ENCODE data around the gene GUCA1C. TPM values are rescaled to one million over a fixed set of nuclear protein-coding genes. Genes with fewer than 3 reads are reported as not detected.

Gene GUCA1C, protein sequence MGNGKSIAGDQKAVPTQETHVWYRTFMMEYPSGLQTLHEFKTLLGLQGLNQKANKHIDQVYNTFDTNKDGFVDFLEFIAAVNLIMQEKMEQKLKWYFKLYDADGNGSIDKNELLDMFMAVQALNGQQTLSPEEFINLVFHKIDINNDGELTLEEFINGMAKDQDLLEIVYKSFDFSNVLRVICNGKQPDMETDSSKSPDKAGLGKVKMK
- polyA plus RNA-seq, result not detected

DNA sequence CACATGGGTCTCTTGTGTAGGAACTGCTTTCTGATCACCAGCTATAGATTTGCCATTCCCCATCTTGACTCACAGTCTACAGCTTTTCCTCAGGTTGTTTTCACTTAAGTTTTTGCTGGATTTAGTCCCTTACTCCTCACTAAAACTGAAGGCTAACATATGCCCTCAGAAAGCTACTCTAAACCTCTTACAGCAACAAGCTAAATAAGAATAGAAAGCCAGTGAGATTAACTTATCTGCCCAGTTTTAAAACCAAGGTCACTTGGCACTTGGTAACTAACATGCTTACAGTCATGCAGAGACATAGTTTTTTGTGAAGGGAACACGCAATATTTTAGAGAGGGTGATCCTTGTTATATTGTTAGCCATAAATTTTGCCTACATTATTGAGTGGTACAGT lies at the start of gene GUCA1C:
Gene GUCA1C, minus strand, starts transcription at position 180 of the 400 bp plus-strand sequence. Its CDS starts 117 bp downstream, at position 63.
- 74 to 82% methylated on average over 1 of the region's 1 CpG for WGBS, 2 donors

DNA sequence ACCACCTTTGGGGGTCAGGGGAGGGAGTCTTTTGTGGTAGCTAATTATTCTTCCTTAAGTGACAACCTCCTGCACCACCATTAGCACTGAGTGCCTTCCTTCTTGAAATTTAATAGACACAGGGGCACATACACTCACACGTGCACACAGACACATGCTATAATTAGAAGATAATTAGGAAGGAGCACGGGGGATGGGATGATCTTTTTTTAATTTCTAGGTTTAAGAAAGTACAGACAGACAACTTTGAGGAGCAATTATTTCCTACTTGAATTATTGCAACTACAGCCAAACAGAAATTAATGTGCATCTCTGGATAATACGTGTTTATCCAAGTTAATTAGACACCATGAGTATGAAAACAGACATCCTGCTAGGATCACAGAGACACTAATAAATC lies 44.8 kb upstream of the GUCA1C start:
- H3K4me3 ChIP-seq (ENCODE audit: low read depth in 1 of 2, low read length in 2 of 2), result no peak overlapping the region
- 55 to 60% methylated on average over 3 of the region's 3 CpGs for WGBS, 2 donors
- H3K4me1 ChIP-seq (ENCODE audit: control insufficient read depth in 2 of 2, insufficient read depth in 2 of 2, low read length in 1 of 2), result no peaks in the 10 kb centered on the region
- H3K9me3 ChIP-seq (ENCODE audit: control insufficient read depth in 2 of 2, insufficient read depth in 1 of 2, low read depth in 1 of 2, low read length in 1 of 2), result no peaks in the 10 kb centered on the region
- H3K36me3 ChIP-seq (ENCODE audit: control insufficient read depth in 2 of 2, insufficient read depth in 2 of 2, low read length in 1 of 2), result no peaks in the 10 kb centered on the region
- H3K27me3 ChIP-seq (ENCODE audit: control insufficient read depth in 1 of 2, insufficient read depth in 2 of 2, low read length in 2 of 2), result no peaks in the 10 kb centered on the region
- H3K27ac ChIP-seq (ENCODE audit: low read depth in 2 of 2, low read length in 1 of 2), result no peak overlapping the region

More for the DNA sequence above, at the start of gene GUCA1C:
- Histone ChIP-seq H3K4me1 (ENCODE audit: control insufficient read depth in 2 of 2, insufficient read depth in 2 of 2, low read length in 1 of 2) (no peaks in the 10 kb centered on the region), H3K27ac (ENCODE audit: low read depth in 2 of 2, low read length in 1 of 2) (no peak within 1 kb of the TSS), H3K4me3 (ENCODE audit: low read depth in 1 of 2, low read length in 2 of 2) (no peak within 1 kb of the TSS), H3K9me3 (ENCODE audit: control insufficient read depth in 2 of 2, insufficient read depth in 1 of 2, low read depth in 1 of 2, low read length in 1 of 2) (no peaks in the 10 kb centered on the region), H3K27me3 (ENCODE audit: control insufficient read depth in 1 of 2, insufficient read depth in 2 of 2, low read length in 2 of 2) (no peaks in the 10 kb centered on the region), H3K36me3 (ENCODE audit: control insufficient read depth in 2 of 2, insufficient read depth in 2 of 2, low read length in 1 of 2) (no peaks in the 10 kb centered on the region)

DNA sequence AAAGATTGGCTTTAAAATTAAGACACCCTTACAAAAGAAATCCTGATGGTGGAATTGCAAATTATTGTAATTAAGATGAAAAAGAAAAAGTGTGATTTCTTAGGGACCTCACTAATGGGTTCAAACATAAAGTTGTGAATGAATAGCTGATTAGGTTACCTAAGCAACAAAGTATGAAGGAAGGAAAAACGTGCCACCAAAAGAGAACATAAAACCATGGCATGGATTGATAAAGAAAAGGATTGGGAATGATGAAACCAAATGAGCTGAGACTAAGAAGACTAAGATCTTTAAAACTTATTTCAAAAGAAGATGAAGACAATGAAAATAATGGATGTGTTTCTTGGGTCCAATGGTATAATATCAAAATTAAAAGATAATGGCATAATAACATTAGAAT lies 32.2 kb upstream of the GUCA1C start:
- no peak overlapping the region for H3K4me3 ChIP-seq (ENCODE audit: low read depth in 1 of 2, low read length in 2 of 2)
- peaks cover 0 to 2% of the 10 kb centered on the region in 2 donors for H3K27me3 ChIP-seq (ENCODE audit: control insufficient read depth in 1 of 2, insufficient read depth in 2 of 2, low read length in 2 of 2)
- peaks cover 0 to 2% of the 10 kb centered on the region in 2 donors for H3K9me3 ChIP-seq (ENCODE audit: control insufficient read depth in 2 of 2, insufficient read depth in 1 of 2, low read depth in 1 of 2, low read length in 1 of 2)
- no peaks in the 10 kb centered on the region for H3K4me1 ChIP-seq (ENCODE audit: control insufficient read depth in 2 of 2, insufficient read depth in 2 of 2, low read length in 1 of 2)
- no peaks in the 10 kb centered on the region for H3K36me3 ChIP-seq (ENCODE audit: control insufficient read depth in 2 of 2, insufficient read depth in 2 of 2, low read length in 1 of 2)
- 0% methylated on average over 1 of the region's 1 CpG for WGBS, 2 donors
- H3K27ac ChIP-seq (ENCODE audit: low read depth in 2 of 2, low read length in 1 of 2), result no peak overlapping the region

DNA sequence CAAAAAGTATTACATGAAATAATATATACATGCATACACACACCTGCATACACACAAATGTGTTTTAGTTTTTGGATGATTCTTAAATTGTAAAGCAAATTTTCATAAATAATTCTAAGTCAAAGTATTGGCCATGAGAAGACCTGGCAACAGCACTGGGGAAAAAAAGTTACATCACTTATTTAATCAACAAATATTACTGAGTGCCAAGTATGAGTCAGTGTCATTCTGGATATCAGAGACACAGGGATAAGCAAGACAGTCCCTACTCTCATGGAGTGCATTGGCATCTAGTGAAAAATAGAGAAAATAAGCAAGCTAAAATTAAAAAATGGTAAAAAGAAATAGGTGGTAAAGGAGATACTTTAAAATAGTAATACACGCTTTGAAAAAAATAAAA lies 29.4 kb upstream of the GUCA1C start:
- 96 to 98% methylated on average over 1 of the region's 1 CpG for WGBS, 2 donors
- Histone ChIP-seq H3K9me3 (ENCODE audit: control insufficient read depth in 2 of 2, insufficient read depth in 1 of 2, low read depth in 1 of 2, low read length in 1 of 2) (peaks cover 0 to 2% of the 10 kb centered on the region in 2 donors), H3K36me3 (ENCODE audit: control insufficient read depth in 2 of 2, insufficient read depth in 2 of 2, low read length in 1 of 2) (no peaks in the 10 kb centered on the region), H3K4me1 (ENCODE audit: control insufficient read depth in 2 of 2, insufficient read depth in 2 of 2, low read length in 1 of 2) (no peaks in the 10 kb centered on the region), H3K27me3 (ENCODE audit: control insufficient read depth in 1 of 2, insufficient read depth in 2 of 2, low read length in 2 of 2) (no peaks in the 10 kb centered on the region), H3K27ac (ENCODE audit: low read depth in 2 of 2, low read length in 1 of 2) (no peak overlapping the region), H3K4me3 (ENCODE audit: low read depth in 1 of 2, low read length in 2 of 2) (no peak overlapping the region)

DNA sequence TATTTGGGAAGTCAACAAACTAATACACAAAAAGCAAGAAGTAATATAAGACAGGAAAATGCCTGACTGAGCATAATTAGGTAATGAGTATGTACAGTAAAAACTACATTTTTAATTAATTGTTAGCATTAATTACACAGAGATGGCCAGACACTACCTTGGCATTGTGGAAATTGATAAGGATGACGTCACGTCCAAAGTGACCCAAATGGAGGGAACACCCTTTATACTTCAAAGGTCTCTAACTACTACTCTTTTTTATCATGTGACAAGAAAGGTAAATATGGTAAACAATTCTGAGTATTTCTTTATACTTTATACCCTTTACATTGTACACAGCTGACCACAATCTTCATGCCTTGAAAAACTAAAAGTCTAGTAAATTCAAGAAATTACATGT lies 22.4 kb upstream of the GUCA1C start:
- Histone ChIP-seq H3K27me3 (ENCODE audit: control insufficient read depth in 1 of 2, insufficient read depth in 2 of 2, low read length in 2 of 2) (no peaks in the 10 kb centered on the region), H3K27ac (ENCODE audit: low read depth in 2 of 2, low read length in 1 of 2) (no peak overlapping the region), H3K4me3 (ENCODE audit: low read depth in 1 of 2, low read length in 2 of 2) (no peak overlapping the region), H3K9me3 (ENCODE audit: control insufficient read depth in 2 of 2, insufficient read depth in 1 of 2, low read depth in 1 of 2, low read length in 1 of 2) (no peaks in the 10 kb centered on the region), H3K4me1 (ENCODE audit: control insufficient read depth in 2 of 2, insufficient read depth in 2 of 2, low read length in 1 of 2) (no peaks in the 10 kb centered on the region), H3K36me3 (ENCODE audit: control insufficient read depth in 2 of 2, insufficient read depth in 2 of 2, low read length in 1 of 2) (no peaks in the 10 kb centered on the region)
- 61 to 66% methylated on average over 2 of the region's 2 CpGs for WGBS, 2 donors

DNA sequence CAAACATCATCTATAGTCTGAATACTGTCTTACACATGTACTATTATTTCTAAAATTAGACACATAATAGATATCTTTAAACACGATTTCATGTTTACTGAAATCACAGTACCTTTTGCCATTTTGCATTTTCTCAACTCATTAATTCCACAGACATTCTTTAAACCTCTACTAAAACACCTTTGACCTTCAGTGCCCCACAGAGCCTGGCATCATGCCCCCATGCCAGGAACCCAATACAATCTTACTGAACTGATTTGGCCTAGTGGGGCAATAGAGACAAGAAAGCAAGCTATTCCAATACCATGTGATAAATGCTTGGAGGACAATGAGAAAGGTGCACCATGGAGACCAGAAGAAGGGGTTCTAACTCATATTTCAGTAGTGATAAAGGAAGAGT lies 19.3 kb upstream of the GUCA1C start:
- no peak overlapping the region for H3K27ac ChIP-seq (ENCODE audit: low read depth in 2 of 2, low read length in 1 of 2)
- WGBS, 2 donors, result 56 to 64% methylated on average over 1 of the region's 1 CpG
- H3K27me3 ChIP-seq (ENCODE audit: control insufficient read depth in 1 of 2, insufficient read depth in 2 of 2, low read length in 2 of 2), result no peaks in the 10 kb centered on the region
- H3K4me3 ChIP-seq (ENCODE audit: low read depth in 1 of 2, low read length in 2 of 2), result no peak overlapping the region
- H3K9me3 ChIP-seq (ENCODE audit: control insufficient read depth in 2 of 2, insufficient read depth in 1 of 2, low read depth in 1 of 2, low read length in 1 of 2), result no peaks in the 10 kb centered on the region
- H3K36me3 ChIP-seq (ENCODE audit: control insufficient read depth in 2 of 2, insufficient read depth in 2 of 2, low read length in 1 of 2), result no peaks in the 10 kb centered on the region
- H3K4me1 ChIP-seq (ENCODE audit: control insufficient read depth in 2 of 2, insufficient read depth in 2 of 2, low read length in 1 of 2), result no peaks in the 10 kb centered on the region

DNA sequence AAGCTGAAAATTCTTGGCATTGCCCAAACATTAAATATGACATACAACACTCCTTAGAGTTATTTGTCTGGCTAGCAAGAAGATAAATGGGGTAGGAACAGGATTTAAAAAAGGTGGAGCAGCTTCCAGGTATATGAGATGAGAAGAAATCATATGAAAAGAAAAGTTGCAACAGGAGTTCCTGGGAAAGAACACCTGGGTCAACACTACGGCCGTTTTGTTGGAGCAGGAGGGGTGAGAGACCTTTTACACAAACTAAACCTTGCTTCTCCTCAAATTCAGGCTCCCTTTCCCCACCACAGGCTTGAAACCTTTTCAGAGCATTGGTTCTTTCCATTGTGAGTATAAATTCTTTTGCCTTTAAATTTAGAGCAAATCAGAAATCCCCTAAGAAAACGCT lies 18.8 kb upstream of the GUCA1C start:
- 53 to 57% methylated on average over 3 of the region's 3 CpGs for WGBS, 2 donors
- Histone ChIP-seq H3K36me3 (ENCODE audit: control insufficient read depth in 2 of 2, insufficient read depth in 2 of 2, low read length in 1 of 2) (no peaks in the 10 kb centered on the region), H3K27me3 (ENCODE audit: control insufficient read depth in 1 of 2, insufficient read depth in 2 of 2, low read length in 2 of 2) (no peaks in the 10 kb centered on the region), H3K4me3 (ENCODE audit: low read depth in 1 of 2, low read length in 2 of 2) (no peak overlapping the region), H3K4me1 (ENCODE audit: control insufficient read depth in 2 of 2, insufficient read depth in 2 of 2, low read length in 1 of 2) (no peaks in the 10 kb centered on the region), H3K27ac (ENCODE audit: low read depth in 2 of 2, low read length in 1 of 2) (no peak overlapping the region), H3K9me3 (ENCODE audit: control insufficient read depth in 2 of 2, insufficient read depth in 1 of 2, low read depth in 1 of 2, low read length in 1 of 2) (no peaks in the 10 kb centered on the region)

DNA sequence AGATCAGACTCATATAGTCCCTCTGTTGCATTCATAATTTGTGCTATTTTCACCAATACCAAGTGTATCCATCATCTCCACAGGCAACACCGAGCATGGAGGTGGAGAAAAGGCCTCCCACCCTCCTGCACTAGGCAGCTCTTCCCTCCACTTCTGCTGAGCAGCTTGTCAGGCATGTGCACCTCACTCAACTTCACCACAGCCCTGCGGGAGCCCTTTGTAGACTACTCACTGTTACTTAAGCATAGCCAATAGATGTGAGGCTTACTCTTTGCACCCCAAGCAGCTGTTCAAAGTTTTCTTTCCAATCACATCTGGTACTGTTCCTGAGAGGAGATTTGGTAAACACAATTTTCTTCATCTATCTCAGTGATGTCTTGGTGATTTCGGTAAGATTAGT lies 16.9 kb upstream of the GUCA1C start:
- no peaks in the 10 kb centered on the region for H3K36me3 ChIP-seq (ENCODE audit: control insufficient read depth in 2 of 2, insufficient read depth in 2 of 2, low read length in 1 of 2)
- no peaks in the 10 kb centered on the region for H3K27me3 ChIP-seq (ENCODE audit: control insufficient read depth in 1 of 2, insufficient read depth in 2 of 2, low read length in 2 of 2)
- H3K27ac ChIP-seq (ENCODE audit: low read depth in 2 of 2, low read length in 1 of 2), result no peak overlapping the region
- no peak overlapping the region for H3K4me3 ChIP-seq (ENCODE audit: low read depth in 1 of 2, low read length in 2 of 2)
- 53 to 57% methylated on average over 3 of the region's 3 CpGs for WGBS, 2 donors
- H3K9me3 ChIP-seq (ENCODE audit: control insufficient read depth in 2 of 2, insufficient read depth in 1 of 2, low read depth in 1 of 2, low read length in 1 of 2), result no peaks in the 10 kb centered on the region
- H3K4me1 ChIP-seq (ENCODE audit: control insufficient read depth in 2 of 2, insufficient read depth in 2 of 2, low read length in 1 of 2), result no peaks in the 10 kb centered on the region

DNA sequence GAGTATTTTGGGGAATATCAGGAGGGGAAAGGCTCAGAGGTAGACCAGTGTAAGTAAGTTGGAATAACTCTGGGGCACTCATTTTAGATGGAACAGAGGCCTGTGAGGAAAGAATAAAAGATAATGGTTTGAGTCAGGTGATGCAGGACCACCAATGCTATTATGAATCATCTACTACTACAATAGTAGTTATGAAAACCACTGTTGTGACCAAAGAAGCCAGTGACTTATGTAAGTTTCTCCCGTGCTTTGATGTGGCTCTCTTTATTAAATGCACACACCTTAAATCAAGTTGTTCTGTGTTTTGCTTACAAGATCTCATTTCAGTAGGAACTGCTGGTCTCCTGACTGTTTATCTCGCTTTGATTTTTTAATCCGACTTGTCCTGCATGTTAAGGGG lies 13.1 kb upstream of the GUCA1C start:
- WGBS, 2 donors, result 73 to 79% methylated on average over 3 of the region's 3 CpGs
- Histone ChIP-seq H3K36me3 (ENCODE audit: control insufficient read depth in 2 of 2, insufficient read depth in 2 of 2, low read length in 1 of 2) (no peaks in the 10 kb centered on the region), H3K9me3 (ENCODE audit: control insufficient read depth in 2 of 2, insufficient read depth in 1 of 2, low read depth in 1 of 2, low read length in 1 of 2) (no peaks in the 10 kb centered on the region), H3K27ac (ENCODE audit: low read depth in 2 of 2, low read length in 1 of 2) (no peak overlapping the region), H3K27me3 (ENCODE audit: control insufficient read depth in 1 of 2, insufficient read depth in 2 of 2, low read length in 2 of 2) (no peaks in the 10 kb centered on the region), H3K4me3 (ENCODE audit: low read depth in 1 of 2, low read length in 2 of 2) (no peak overlapping the region), H3K4me1 (ENCODE audit: control insufficient read depth in 2 of 2, insufficient read depth in 2 of 2, low read length in 1 of 2) (no peaks in the 10 kb centered on the region)

DNA sequence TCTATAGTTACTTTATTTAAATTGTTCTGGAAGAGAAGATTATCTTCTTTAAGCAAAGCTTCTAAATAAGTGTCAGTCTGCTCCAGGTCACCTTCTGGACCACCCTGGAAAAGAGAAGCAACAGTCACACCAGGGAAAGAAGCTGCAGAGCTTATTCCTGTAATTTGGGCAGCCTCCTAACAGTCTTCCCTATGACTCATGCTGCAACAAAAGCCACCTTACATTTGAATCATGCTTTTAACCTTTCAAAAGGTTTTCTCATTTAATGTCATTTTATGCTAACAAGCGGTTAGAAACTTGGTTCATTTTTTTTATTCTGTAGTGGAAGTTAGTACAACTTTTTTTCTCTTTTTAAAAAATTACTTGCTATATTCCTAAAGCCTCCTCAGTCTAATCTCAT lies 5.3 kb upstream of the GUCA1C start:
- WGBS, 2 donors, result 51 to 56% methylated on average over 1 of the region's 1 CpG
- H3K36me3 ChIP-seq (ENCODE audit: control insufficient read depth in 2 of 2, insufficient read depth in 2 of 2, low read length in 1 of 2), result no peaks in the 10 kb centered on the region
- no peaks in the 10 kb centered on the region for H3K4me1 ChIP-seq (ENCODE audit: control insufficient read depth in 2 of 2, insufficient read depth in 2 of 2, low read length in 1 of 2)
- no peak overlapping the region for H3K4me3 ChIP-seq (ENCODE audit: low read depth in 1 of 2, low read length in 2 of 2)
- no peaks in the 10 kb centered on the region for H3K9me3 ChIP-seq (ENCODE audit: control insufficient read depth in 2 of 2, insufficient read depth in 1 of 2, low read depth in 1 of 2, low read length in 1 of 2)
- H3K27me3 ChIP-seq (ENCODE audit: control insufficient read depth in 1 of 2, insufficient read depth in 2 of 2, low read length in 2 of 2), result no peaks in the 10 kb centered on the region
- no peak overlapping the region for H3K27ac ChIP-seq (ENCODE audit: low read depth in 2 of 2, low read length in 1 of 2)

Measured in esophagus (tissue), 2 donors.